ENCODE data around the gene ZNF322.
A peak's percentile ranks its signal among the peaks of the same experiment; 100 is the strongest.
"Not testable (repeated sequence)": the region's sequence is repeated elsewhere in the genome, so short reads cannot be mapped to it uniquely, and the experiment has no call there.

Gene ZNF322, protein sequence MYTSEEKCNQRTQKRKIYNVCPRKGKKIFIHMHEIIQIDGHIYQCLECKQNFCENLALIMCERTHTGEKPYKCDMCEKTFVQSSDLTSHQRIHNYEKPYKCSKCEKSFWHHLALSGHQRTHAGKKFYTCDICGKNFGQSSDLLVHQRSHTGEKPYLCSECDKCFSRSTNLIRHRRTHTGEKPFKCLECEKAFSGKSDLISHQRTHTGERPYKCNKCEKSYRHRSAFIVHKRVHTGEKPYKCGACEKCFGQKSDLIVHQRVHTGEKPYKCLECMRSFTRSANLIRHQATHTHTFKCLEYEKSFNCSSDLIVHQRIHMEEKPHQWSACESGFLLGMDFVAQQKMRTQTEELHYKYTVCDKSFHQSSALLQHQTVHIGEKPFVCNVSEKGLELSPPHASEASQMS

DNA sequence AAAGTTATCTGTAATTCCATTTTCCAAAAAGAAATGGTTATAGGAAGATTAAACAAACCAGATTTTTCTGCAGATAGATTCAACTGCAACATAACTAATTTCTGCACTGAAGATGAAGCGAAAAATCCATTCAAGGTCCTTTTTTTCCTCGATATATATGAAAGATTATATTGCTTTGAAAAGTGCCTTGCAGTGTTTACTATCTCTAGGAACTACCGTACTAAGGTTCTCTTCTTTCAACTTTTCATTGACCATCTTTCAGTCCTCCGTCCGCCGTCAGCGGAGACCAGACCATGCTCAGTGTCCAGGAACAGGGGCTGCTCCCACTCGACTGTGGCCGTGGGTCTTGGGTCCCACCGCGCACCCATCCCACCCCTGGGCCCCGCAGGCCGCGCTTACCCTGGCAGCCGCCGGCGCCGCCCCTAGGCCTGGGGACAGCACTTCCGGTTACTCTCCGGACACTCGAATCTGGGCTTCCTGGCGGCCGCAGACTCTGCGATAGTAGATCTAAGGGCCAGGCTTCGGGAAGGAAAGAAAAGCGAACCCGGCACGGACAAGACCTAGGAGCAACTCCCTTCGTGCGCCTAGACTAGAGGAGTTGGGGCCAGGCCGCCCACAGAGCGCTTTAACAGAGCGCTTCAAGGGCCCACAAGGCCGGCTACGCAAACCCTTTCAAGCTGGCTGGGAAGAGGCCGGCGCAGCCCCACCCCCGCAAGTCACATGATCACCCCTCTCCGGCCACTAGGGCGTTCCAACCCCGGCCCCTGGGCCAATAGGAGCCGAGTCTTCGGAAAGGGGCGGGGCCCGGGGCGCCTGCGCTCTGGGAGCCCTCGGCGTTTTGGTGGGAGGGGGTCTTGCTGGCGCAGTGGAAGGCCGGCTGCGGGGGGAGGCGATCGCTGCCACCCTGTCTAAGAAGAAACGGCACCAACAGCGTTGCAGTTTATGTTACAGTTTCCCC is at the start of gene ZNF322:
TSS of gene ZNF322 (minus strand) at position 705 of the 958 bp plus-strand sequence. CDS start 21,193 bp downstream, outside the sequence.
- DNase-seq: peak; percentile 95

DNA sequence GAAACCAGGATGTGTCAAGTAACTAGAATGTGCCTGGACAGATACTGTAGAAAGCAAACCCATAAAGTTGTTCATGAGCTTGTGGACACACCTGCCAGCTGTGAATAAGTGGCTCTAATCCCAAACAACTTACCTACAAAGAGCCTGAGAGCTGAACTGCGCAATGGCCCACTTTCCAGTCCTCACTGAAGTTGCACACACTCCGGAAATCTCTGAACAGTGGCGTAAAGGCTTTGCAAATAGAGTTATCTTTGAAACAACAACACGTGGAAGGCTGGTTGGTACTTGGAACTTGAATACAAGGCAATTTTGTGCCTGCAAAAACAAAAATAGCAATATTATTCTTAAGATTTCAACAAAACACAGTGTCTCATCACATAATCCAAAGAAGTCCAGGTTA is 46.2 kb upstream of the ZNF322 start:
- not testable (repeated sequence) for DNase-seq

DNA sequence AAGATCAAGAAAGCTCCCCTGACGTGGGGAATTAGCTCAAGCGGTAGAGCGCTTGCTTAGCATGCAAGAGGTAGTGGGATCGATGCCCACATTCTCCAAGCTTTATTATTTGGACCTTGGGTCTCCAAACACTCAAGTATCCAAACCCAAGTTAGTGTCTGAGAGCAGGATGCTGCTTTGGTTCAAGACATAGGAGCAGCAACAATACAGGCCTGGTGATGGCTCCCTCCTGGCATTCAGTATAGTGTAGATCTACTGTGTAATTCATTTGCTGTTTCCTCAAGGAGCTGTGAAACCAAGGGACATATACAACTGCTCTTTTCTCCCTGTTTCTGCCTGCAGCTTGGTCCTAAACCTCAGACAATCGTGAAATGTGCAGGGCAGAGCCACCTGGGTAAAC is 45.8 kb upstream of the ZNF322 start:
- not testable (repeated sequence) for DNase-seq

DNA sequence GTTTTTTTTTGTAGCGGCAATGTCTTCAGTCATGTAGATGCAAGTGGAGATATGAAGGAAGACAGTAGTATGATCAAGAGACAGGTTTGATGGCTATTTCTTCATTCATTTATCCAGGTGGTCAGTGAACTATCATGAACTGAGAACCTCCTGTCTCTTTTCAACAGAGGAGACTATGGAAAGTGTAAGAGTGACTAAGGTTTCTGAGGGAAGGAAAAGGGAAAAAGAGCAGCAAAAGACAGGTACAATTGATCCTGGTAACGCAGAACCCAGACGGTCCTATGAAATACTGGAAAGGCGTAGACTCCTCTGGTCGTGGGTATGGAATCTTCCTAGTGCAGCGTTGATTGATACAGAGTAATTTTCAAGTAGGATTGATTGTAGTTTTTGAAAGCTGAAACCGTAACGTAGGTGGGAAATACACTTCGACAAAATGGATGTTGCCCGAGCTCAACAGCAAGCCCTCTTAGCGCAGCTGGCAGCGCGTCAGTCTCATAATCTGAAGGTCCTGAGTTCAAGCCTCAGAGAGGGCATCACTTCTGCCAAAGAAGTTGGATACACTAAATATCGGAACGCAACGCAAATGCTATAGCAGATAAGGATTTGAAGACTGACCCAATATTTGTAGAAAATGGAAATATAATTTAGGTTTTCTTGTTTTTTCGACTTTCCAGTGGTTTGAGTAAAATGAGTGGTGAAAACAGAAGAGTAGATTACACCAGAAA is 41.6 kb upstream of the ZNF322 start:
- DNase-seq: not testable (repeated sequence)

DNA sequence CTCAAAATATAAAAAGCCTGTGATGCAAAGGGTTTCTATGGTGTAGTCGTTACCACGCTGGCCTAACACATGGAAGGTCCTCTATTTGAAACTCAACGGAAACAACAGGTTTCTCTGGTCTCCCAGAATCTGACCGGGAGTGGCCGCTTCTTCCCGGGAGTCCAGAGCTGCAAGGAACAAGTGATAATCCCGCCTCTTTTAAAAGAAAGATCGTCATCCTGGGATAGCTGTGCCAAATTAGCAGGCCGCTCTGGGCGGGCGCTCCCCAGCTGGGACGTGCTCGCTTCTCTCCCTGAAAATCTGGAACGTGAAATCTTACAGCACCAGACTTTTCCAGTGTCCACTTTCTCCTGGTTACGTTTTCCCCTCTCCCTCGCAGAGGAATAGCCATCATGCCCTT is 38.0 kb upstream of the ZNF322 start:
- DNase-seq: not testable (repeated sequence)

DNA sequence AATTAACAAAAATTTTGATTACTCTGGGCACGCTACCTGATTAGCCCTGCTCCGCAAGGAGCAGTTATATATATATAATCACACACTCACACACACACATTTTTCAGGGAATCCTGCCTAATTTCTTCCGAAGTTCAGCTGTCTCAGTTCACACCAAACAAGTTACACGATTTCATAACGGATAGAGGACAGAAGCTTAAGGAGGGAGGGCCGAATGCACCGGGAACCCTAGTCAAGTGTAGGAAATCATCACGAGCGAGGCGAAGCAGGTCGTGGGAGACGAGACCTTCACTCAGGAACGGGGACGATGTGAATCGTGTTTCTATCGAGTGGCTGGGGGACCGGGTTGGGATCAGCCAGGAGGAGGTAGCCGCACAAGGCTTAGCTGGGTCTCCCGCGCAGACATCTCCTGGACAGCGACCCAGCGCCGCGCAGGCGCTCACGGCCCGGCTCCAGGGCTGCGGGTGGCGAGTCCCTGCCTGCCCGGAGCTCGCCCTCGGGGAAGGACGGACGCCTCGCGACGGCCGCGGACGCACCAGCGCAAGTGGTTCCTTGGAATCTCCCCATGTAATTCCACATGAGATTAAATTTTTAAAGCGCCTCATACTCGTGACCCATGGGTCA is 29.9 kb upstream of the ZNF322 start:
- DNase-seq: not testable (repeated sequence)

DNA sequence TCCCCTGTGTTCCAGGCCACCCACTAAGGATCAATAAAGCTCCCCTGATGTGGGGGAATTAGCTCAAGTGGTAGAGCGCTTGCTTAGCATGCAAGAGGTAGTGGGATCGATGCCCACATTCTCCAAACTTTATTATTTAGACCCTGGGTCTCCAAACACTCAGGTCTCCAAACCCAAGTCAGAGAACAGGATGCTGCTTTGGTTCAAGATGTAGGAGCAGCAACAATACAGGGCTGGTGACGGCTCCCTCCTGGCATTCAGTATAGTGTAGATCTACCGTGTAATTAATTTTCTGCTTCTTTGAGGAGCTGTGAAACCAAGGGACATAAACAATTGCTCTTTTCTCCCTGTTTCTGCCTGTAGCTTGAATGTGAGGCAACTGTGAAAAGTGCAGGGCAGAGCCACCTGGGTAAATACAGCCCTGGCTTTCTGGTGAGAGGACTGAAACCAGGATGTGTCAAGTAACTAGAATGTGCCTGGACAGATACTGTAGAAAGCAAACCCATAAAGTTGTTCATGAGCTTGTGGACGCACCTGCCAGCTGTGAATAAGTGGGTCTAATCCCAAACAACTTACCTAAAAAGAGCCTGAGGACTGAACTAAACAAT is 23.0 kb upstream of the ZNF322 start:
- DNase-seq: not testable (repeated sequence)

DNA sequence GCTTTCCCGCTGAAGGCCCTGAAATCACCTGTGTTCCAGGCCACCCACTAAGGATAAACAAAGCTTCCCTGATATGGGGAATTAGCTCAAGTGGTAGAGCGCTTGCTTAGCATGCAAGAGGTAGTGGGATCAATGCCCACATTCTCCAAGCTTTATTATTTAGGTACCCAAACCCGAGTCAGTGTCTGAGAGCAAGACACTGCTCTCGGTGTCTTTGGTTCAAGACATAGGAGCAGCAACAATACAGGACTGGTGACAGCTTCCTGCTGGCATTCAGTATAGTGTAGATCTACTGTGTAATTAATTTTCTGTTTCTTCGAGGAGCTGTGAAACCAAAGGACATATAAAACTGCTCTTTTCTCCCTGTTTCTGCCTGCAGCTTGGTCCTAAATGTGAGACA is 13.7 kb upstream of the ZNF322 start:
- not testable (repeated sequence) for DNase-seq

DNA sequence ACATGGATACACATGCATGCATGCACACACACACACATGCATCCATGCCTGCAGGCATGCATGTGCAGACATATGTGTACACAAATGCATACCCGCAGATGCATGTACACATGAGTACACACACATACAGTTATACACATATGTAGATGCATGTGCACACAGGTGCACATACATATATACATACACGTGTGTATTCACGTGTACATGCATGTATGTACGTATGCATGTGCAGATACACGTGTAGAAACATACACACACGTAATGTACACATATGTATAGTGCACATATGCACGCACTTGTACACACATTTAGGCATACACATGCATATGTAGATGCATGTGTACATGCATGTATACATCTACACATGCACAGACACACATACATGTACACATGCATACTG is 11.0 kb upstream of the ZNF322 start:
- not testable (repeated sequence) for DNase-seq

DNA sequence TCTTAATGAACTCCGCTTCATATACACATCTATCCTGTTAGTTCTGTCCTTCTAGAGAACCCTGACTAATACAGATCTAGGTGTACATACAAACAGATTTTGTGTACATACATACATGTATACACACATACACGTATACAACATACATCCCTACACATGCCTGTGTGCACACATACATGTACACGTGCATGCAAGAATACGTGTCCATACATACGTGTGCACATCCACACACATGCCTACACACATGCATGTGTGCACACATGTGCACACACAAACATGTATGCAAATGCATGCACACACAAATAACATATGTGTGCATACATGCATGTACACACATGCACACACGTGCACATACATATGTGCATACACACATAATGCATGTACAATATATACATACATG is 10.5 kb upstream of the ZNF322 start:
- DNase-seq: not testable (repeated sequence)

DNA sequence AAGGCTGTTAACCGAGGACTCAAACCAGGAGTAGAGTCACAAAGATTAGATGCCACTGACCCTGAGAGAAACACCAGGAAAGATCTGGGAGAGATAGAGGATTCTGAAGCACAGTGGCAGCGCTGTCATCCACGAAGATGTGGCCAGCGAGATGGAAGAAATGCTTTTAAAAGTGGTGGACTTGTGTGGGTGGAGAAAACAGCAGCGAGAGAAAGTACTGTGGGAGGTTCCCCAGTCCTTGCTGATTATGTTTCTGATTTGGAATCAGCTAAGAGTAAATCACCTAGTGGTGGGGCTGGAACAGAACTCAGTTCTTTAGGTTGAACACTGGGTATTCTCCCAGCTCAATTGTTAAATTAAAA is 435 bp upstream of the ZNF322 start:
- peak; percentile 66 to 73 for DNase-seq

DNA sequence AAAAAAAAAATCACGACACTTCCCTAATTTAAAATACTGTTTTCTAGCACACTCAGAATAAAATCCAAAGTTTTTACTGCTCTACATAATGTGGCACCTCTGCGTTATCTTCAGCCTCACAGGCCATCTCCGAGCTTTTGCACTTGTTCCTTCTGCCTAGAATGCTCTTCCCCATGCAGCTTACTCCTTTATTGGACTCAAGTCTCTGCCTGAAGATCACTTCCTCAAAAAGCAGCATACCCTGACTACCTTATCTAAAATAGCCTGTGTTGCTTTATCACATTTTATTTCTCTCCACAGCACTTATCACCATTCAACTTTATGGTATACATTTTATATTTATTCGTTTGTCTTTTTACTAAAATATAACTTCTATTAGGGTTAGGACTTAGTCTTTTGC is 2.3 kb downstream of the ZNF322 start:
- DNase-seq: peak; percentile 18 to 49

DNA sequence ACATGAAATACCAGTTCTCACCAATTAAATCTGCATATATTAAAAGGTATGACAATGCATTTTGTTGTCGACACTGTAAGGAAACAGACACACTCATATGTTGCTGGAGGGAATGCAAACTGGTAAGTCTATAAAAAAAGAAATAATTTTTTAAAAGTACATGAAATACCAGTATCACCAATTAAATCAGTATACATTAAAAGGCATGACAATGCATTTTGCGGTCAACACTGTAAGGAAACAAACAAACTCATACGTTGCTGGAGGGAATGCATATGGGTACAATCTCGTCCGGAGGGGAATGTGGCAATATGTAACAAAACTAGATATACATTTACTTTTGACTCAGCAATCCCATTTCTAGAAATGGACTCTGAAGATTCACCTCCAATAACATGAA is 6.5 kb downstream of the ZNF322 start:
- DNase-seq: no peak

DNA sequence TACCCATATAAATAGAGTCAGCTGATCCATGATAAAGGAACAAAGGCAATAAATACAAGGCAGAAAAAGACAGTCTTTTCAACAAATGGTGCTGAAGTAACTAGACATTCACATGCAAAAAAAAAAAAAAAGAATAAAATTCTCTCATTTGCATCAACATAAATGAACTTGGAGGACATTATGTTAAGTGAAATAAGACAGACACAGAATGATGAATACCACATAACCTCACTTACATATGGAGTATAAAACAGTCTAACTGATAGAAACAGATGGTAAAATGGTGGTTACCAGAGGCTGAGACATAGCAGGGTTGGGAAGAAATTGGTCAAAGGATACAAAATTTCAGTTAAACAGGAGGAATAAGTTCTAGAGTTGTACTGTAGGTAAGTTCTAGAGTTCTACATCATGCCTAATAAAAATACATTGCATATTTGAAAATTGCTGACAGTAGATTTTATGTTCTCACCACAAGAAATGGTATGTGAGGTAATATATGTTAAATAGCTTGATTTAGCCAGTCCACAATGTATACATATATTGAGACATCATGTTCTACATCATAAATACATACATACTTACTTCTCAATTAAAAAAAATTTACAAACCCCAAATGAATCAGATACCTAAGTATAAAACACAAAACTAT is 8.3 kb downstream of the ZNF322 start:
- DNase-seq: no peak

DNA sequence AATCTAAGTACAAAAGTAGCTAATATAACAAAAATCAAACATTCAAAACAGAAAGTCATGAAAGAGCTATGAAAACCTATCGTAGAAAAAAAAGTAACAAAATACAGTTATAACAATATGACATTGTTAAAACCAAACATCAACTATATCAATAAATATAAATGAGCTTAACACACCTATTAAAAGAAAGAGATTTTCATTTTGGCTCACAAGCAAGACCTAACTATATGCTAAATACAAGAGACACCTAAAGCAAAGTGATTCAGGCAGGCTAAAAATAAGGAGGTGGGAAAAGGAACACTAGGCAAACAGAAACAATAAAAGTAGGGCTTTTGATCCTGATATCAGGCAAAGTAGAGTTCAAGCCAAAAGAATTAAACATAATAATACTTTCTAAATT is 13.5 kb downstream of the ZNF322 start:
- no peak for DNase-seq

DNA sequence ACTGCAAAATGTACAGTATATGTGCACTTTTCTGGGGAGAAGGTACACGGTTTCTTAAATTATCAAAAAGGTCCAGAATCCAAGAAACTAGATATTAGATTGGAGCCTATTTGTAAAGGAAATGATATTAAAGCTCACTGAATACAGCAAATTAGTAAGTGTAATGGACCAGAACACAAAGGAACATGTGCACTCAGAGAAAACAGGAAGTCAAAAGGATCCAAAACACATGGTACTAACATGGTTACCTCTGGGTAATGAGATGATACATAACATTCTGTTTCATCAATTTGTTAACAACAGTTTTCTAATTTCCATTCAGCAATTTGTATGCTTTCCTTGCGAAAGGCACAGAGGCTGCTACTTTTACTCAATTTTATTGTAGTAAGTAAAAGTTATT is 18.7 kb downstream of the ZNF322 start:
- no peak for DNase-seq

DNA sequence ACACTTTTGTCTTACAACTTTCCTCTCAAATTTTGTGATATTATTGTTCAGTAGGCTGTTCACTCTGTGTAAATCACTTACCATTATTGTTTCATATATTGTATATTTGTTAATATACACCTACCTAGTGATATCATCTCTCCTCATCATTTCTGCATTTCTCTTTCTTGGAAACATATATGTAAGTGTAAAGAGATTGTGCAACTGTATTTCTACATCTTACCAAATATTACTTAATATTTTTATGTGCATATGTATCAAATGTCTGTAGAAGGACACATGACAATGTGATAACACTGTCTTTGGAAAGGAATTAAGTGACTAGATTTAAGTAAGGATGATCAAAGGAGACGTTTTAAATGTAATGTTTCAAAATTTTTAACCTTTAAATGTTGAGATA is 30.2 kb downstream of the ZNF322 start:
- DNase-seq: peak; percentile 33 to 48

DNA sequence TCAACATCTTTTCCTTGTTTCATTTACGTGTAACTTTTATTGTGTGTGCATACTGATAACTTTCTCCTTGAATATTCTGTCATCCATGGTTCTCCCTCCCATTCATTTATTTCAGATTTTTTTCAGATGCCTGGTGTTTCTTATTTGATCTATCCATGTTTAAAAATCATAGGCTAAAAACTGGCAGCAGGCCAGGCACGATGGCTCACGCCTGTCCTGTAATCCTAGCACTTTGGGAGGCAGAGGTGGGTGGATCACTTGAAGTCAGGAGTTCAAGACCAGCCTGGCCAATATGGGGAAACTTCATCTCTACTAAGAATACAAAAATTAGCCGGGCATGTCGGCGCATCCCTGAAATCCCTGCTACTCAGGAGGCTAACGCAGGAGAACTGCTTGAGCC is 31.7 kb downstream of the ZNF322 start:
- no peak for DNase-seq

DNA sequence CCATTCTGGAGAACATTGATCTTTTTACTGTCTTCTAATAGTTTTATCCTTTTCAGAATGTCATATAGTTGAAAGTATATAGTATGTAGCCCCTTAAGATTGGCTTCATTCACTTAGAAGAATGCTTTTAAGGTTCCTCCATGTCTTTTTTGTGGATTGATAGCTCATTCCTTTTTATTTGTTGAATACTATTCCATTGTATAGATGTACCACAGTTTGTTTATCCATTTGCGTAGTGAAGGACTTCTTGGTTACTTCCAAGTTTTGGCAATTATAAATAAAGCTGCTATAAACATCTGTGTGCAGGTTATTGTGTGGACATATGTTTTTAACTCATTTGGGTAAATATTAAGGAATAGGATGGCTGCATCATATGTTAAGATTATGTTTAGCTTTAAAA is 35.0 kb downstream of the ZNF322 start:
- DNase-seq: no peak

DNA sequence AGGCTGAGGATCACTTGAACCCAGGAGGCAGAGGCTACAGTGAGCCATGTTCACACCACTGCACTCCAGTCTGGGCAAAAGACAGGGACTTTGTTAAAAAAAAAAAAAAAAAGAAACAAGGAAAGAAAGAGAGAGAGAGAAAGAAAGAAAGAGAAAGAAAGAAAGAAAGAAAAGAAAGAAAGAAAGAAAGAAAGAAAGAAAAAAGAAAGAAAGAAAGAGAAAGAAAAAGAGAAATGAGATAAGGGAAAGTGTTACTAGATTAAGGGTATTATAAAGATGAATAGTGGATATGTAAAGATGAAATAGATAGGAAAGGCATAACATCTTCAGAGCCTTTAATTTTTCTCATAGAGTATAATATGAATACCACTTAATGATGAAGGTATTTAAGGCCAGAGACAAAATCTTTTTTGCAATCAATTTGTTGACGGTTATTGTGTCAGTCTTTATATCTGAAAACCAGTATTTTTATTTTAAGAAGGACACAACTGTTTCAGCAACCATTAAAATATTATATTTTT is 36.1 kb downstream of the ZNF322 start:
- no peak for DNase-seq

Measured in AML-193 (cell line).